Sigmoid colon (tissue), 7 donors: Measurements from ENCODE around the gene SBK2. TPM values are rescaled to one million over a fixed set of nuclear protein-coding genes. Genes with fewer than 3 reads are reported as not detected.
"Not testable (repeated sequence)": the region's sequence is repeated elsewhere in the genome, so short reads cannot be mapped to it uniquely, and the experiment has no call there.

Experiments
- DNase-seq: peaks from one replicate; pipeline ENCODE4 v3.0.0-alpha.2; 2019
- H3K27ac ChIP-seq, 4 donors: fragments of 200-600 bp; sonication (generic); one replicate each; pipeline ENCODE4 v1.5.1; 2016 to 2019; ENCODE audit warnings: mild to moderate bottlenecking in 1 of 4
- H3K27me3 ChIP-seq, 3 donors: fragments of 200-600 bp; sonication (generic); one replicate each; pipeline ENCODE4 v1.5.1; 2019; ENCODE audit warnings: mild to moderate bottlenecking in 1 of 3
- H3K36me3 ChIP-seq, 4 donors: fragments of 200-600 bp; sonication (generic); one replicate each; pipeline ENCODE4 v1.5.1; 2016 to 2019
- H3K4me1 ChIP-seq, 4 donors: fragments of 200-600 bp; sonication (generic); one replicate each; pipeline ENCODE4 v1.5.1; 2017 to 2019
- H3K4me3 ChIP-seq, 4 donors: fragments of 200-600 bp; sonication (generic); one replicate each; pipeline ENCODE4 v1.5.1; 2017 to 2019; ENCODE audit warnings: mild to moderate bottlenecking in 2 of 4, moderate library complexity in 1 of 4
- H3K9me3 ChIP-seq, 4 donors: fragments of 200-600 bp in 3 of 4; sonication (generic) in 3 of 4; one replicate each; pipeline versions ENCODE4 v1.5.1 to v1.6.1; 2013 to 2019
- CTCF ChIP-seq, 4 experiments: fragments of 450-650 bp in 3 of 4; fragments of 200-600 bp in 1 of 4; IDR thresholded peaks; one replicate each; pipeline ENCODE4 v1.5.1; 2016 to 2019; ENCODE audit warnings: antibody characterized with exemption in 4 of 4, mild to moderate bottlenecking in 3 of 4, moderate library complexity in 2 of 4
- EP300 ChIP-seq, 4 donors: sonication (generic); formaldehyde crosslinking; IDR thresholded peaks; one replicate each; pipeline ENCODE4 v1.6.1; 2017; ENCODE audit warnings: antibody characterized with exemption in 4 of 4
- POLR2A ChIP-seq, 2 donors: fragments of 450-650 bp; IDR thresholded peaks; one replicate each; pipeline ENCODE4 v1.6.1; 2016; ENCODE audit warnings: antibody characterized with exemption in 2 of 2, mild to moderate bottlenecking in 2 of 2, moderate library complexity in 2 of 2
- POLR2AphosphoS5 ChIP-seq, 4 donors: sonication (generic); formaldehyde crosslinking; IDR thresholded peaks; one replicate each; pipeline ENCODE4 v1.6.1; 2017; ENCODE audit warnings: antibody characterized with exemption in 4 of 4
- WGBS, 2 donors: extraction: QIAGEN DNeasy Blood & Tissue Kit; methylation state at CpG; one replicate each; pipeline ENCODE4 v1.1.7; 2013; 5-methylcytosine and 5-hydroxymethylcytosine counted together
- intact Hi-C: fragments of 100-400 bp; cut with DNase I; formaldehyde crosslinking; loops from one replicate; pipeline ENCODE4 v1.15.1; 2023
- polyA plus RNA-seq, 3 donors: library from polyadenylated mRNA; stranded (reverse); fragments of 200-250 nt; gene quantifications; one replicate each; pipeline ENCODE4 v1.2.3, GENCODE V29; 2013
- total RNA-seq, 4 donors: library from RNA; depleted of rRNA; stranded (reverse); fragments of >200 nt; gene quantifications; one replicate each; pipeline ENCODE4 v1.1.0, GENCODE V29; 2016
- donor health status: healthy with polysubstance abuse.
- donor health status: Bipolar disorder and iron deficiency.
- donor health status: healthy.

SBK2 gene
- total and polyA plus RNA-seq, 7 donors: not detected

DNA sequence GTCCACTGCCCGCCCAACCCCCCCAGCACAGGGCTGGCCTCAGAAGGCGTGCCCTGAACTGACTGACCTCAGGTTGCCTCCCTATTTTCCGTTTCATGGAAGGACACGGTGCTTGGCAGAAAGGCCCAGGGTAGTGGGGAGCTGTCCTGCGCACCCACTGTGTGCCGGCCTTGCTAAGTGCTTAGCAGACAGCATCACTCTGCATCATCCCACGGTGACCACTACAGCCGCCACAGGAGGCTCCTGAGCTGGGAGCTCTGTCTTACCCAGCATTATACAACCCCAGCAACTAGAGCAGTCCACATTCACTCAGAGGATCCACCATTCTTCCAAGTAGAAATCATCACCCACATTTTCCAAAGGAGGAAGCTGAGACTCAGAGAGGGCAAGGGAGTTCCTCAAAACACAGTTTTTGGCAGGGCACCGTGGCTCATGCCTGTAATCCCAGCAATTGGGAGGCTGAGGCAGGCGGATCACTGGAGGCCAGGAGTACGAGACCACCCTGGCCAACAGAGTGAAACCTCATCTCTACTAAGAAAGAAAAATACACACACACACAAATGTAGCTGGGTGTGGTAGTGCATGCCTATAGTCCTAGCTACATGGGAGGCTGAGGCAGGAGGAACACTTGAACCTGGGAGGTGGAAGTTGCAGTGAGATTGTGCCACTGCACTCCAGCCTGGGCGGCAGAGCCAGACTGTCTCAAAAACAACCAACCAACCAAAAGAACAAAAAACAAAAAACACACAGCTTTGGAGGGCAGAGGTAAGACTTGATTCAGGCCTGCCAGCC, 1.6 kb downstream of the SBK2 start:
- Histone ChIP-seq H3K4me1 (no peaks in the 10 kb centered on the region), H3K27ac (no peak overlapping the region), H3K9me3 (no peaks in the 10 kb centered on the region), H3K36me3 (no peaks in the 10 kb centered on the region), H3K27me3 (peaks cover 0 to 36% (median 0%) of the 10 kb centered on the region in 3 donors), H3K4me3 (no peak overlapping the region)
- no peak for DNase-seq
- TF ChIP-seq POLR2AphosphoS5 (IDR thresholded peaks at IDR 0.05): no peak
- TF ChIP-seq POLR2A (IDR thresholded peaks at IDR 0.05): no peak
- no peak for TF ChIP-seq CTCF (IDR thresholded peaks at IDR 0.05)
- TF ChIP-seq EP300 (IDR thresholded peaks at IDR 0.05): no peak
- WGBS, 2 donors: 67 to 83% methylated on average over 12 of the region's 12 CpGs
- intact Hi-C loops: no loop called here

GRCh38 chr19:55534280-55534679, 2.7 kb downstream of the SBK2 start:
- DNase-seq, H3K36me3 ChIP-seq, H3K27ac ChIP-seq, H3K4me3 ChIP-seq, H3K4me1 ChIP-seq, intact Hi-C loops, H3K9me3 ChIP-seq: not testable (repeated sequence)
- 90 to 93% methylated on average over 7 of the region's 7 CpGs for WGBS, 2 donors
- peaks cover 0 to 42% (median 8%) of the 10 kb centered on the region in 3 donors for H3K27me3 ChIP-seq

DNA sequence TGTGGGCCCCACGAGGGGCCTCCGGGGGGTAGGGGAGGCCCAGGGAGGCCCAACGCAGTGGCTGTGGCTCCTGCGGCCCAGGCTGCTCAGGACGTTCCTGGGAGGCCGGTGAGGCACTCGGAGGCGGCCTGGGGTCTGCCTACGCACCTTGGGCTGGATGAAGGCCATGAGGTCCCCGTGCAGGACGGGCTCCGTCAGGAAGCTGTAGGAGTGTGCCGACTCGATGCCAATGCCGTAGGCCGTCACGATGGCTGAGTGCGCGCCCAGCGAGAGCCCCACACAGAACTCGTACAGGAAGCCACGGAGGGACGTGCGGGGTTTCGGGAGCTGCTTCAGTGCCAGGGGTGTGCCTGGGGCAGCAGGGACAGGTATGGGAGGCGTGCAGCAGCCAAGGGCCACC, 5.9 kb downstream of the SBK2 start:
- DNase-seq: no peak
- intact Hi-C loops: no loop called here
- H3K4me3 ChIP-seq: no peak overlapping the region

GRCh38 chr19:55529636-55530234, 7.2 kb downstream of the SBK2 start:
- Histone ChIP-seq H3K27me3 (peaks cover 0 to 30% (median 8%) of the 10 kb centered on the region in 3 donors), H3K9me3 (no peaks in the 10 kb centered on the region), H3K4me3 (no peak overlapping the region), H3K27ac (no peak overlapping the region), H3K4me1 (peaks cover 0 to 15% (median 10%) of the 10 kb centered on the region in 4 donors), H3K36me3 (no peaks in the 10 kb centered on the region)
- no peak for TF ChIP-seq POLR2AphosphoS5 (IDR thresholded peaks at IDR 0.05)
- intact Hi-C loops: no loop called here
- 92% methylated on average over 56 of the region's 56 CpGs for WGBS, 2 donors
- DNase-seq: no peak

More for the DNA sequence above, 5.9 kb downstream of the SBK2 start:
- Histone ChIP-seq H3K9me3 (no peaks in the 10 kb centered on the region), H3K36me3 (no peaks in the 10 kb centered on the region), H3K4me1 (peaks cover 0 to 9% (median 8%) of the 10 kb centered on the region in 4 donors), H3K27ac (no peak overlapping the region), H3K27me3 (peaks cover 0 to 30% (median 8%) of the 10 kb centered on the region in 3 donors)
- 94 to 95% methylated on average over 26 of the region's 26 CpGs for WGBS, 2 donors
- TF ChIP-seq CTCF (IDR thresholded peaks at IDR 0.05): no peak
- TF ChIP-seq POLR2A (IDR thresholded peaks at IDR 0.05): no peak
- no peak for TF ChIP-seq POLR2AphosphoS5 (IDR thresholded peaks at IDR 0.05)
- TF ChIP-seq EP300 (IDR thresholded peaks at IDR 0.05): no peak

- Histone ChIP-seq H3K36me3 (no peaks in the 10 kb centered on the region), H3K27me3 (peaks cover 0 to 30% (median 8%) of the 10 kb centered on the region in 3 donors), H3K4me3 (no peak overlapping the region), H3K27ac (no peak overlapping the region), H3K4me1 (peaks cover 0 to 15% (median 10%) of the 10 kb centered on the region in 4 donors), H3K9me3 (no peaks in the 10 kb centered on the region)
- 22 to 58% methylated on average over 15 of the region's 15 CpGs for WGBS, 2 donors
- intact Hi-C loops: no loop called here
- TF ChIP-seq CTCF (IDR thresholded peaks at IDR 0.05) (no peak), POLR2AphosphoS5 (IDR thresholded peaks at IDR 0.05) (no peak), EP300 (IDR thresholded peaks at IDR 0.05) (no peak)
- DNase-seq: no peak
Observed at GRCh38 chr19:55528030-55528803, 8.7 kb downstream of the SBK2 start.
